Measurements from ENCODE around the gene RAPGEF1.

Gene RAPGEF1

DNA sequence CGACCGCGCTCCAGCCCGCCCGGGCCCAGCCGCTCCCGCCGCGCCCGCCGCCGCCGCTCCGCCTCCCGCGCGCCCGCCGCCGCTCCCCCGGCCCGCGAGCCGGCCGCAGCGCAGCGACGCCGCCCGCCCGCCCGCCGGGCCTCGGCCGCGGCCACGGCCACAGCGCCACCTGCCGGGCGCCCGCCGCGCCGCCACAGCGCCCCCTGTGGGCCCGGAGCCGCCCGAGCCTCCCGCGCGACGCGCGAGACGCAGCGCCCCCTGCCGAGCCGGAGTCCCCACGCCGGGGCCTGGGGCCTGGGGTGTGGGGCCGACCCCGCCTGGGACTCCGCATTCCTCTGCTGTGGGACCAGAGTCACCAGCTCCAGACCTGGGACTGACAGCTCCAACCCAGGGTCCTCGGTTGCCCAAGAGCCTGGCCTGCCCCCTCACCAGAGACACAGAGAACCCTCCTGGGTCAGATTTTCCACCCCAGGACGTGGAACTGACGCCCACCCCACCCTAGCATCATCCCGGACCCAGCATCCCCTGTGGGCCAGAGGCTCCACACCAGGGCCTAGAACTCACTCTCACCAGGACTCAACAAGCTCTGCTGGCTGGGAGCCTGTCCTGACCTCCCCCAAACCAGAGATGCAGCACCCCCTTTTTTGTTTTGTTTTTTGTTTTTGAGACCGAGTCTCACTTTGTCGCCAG lies at the start of gene RAPGEF1:
TSS of gene RAPGEF1 (minus strand) at position 118 of the 690 bp plus-strand sequence. CDS start 246 bp downstream, outside the sequence.
- H3K9me3 ChIP-seq (ENCODE audit: insufficient read depth, low read depth, low read length): no peaks in the 10 kb centered on the region
- H3K27me3 ChIP-seq (ENCODE audit: insufficient read depth, low read length): no peaks in the 10 kb centered on the region
- no peak within 1 kb of the TSS for H3K27ac ChIP-seq (ENCODE audit: low read length)
- H3K4me3 ChIP-seq (ENCODE audit: low read length): peak within 1 kb of the TSS; percentile 96
- H3K4me1 ChIP-seq (ENCODE audit: insufficient read depth, low read length): peaks cover 21% of the 10 kb centered on the region
- H3K9ac ChIP-seq (ENCODE audit: low read depth, low read length): peak within 1 kb of the TSS; percentile 77
- no peaks in the 10 kb centered on the region for H3K36me3 ChIP-seq (ENCODE audit: insufficient read depth, low read depth, low read length)

DNA sequence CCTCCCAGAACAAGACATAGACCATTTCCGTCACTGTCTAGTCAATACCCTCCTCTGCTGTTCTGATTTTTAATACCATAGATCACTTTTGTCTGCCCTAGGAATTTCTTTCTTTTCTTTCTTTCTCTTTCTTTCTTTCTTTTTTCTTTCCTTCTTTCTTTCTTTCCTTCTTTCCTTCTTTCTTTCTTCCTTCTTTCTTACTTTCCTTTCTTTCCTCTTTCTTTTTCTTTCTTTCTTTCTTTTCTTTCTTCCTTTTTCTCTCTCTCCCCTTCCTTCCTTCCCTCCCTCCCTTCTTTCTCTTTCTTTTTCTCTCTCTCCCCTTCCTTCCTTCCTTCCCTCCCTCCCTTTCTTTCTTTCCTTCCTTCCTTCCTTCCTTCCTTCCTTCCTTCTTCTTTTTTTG lies 49.0 kb upstream of the RAPGEF1 start:
- Histone ChIP-seq H3K27me3 (ENCODE audit: insufficient read depth, low read length) (no peaks in the 10 kb centered on the region), H3K27ac (ENCODE audit: low read length) (no peak overlapping the region)

GRCh38 chr9:131787838-131788237 lies 48.0 kb upstream of the RAPGEF1 start:
- H3K9me3 ChIP-seq (ENCODE audit: insufficient read depth, low read depth, low read length): peaks cover 5% of the 10 kb centered on the region; the same call in 1 of the 2 replicates
- no peaks in the 10 kb centered on the region for H3K36me3 ChIP-seq (ENCODE audit: insufficient read depth, low read depth, low read length)
- peaks cover 3% of the 10 kb centered on the region; the same call in 1 of the 2 replicates for H3K4me1 ChIP-seq (ENCODE audit: insufficient read depth, low read length)
- no peak overlapping the region for H3K4me3 ChIP-seq (ENCODE audit: low read length)
- H3K27ac ChIP-seq (ENCODE audit: low read length): no peak overlapping the region
- no peak overlapping the region for H3K9ac ChIP-seq (ENCODE audit: low read depth, low read length)
- no peaks in the 10 kb centered on the region for H3K27me3 ChIP-seq (ENCODE audit: insufficient read depth, low read length)

More for the DNA sequence above, 49.0 kb upstream of the RAPGEF1 start:
- Histone ChIP-seq H3K4me3 (ENCODE audit: low read length) (no peak overlapping the region), H3K9me3 (ENCODE audit: insufficient read depth, low read depth, low read length) (peaks cover 5% of the 10 kb centered on the region; the same call in 1 of the 2 replicates), H3K4me1 (ENCODE audit: insufficient read depth, low read length) (peaks cover 3% of the 10 kb centered on the region; the same call in 1 of the 2 replicates), H3K9ac (ENCODE audit: low read depth, low read length) (no peak overlapping the region), H3K36me3 (ENCODE audit: insufficient read depth, low read depth, low read length) (no peaks in the 10 kb centered on the region)

- Histone ChIP-seq H3K9me3 (ENCODE audit: insufficient read depth, low read depth, low read length) (peaks cover 5% of the 10 kb centered on the region; the same call in 1 of the 2 replicates), H3K4me3 (ENCODE audit: low read length) (no peak overlapping the region), H3K4me1 (ENCODE audit: insufficient read depth, low read length) (peaks cover 3% of the 10 kb centered on the region; the same call in 1 of the 2 replicates), H3K27me3 (ENCODE audit: insufficient read depth, low read length) (no peaks in the 10 kb centered on the region), H3K27ac (ENCODE audit: low read length) (no peak overlapping the region), H3K36me3 (ENCODE audit: insufficient read depth, low read depth, low read length) (no peaks in the 10 kb centered on the region), H3K9ac (ENCODE audit: low read depth, low read length) (no peak overlapping the region)
Measured at GRCh38 chr9:131784748-131785501, 45.0 kb upstream of the RAPGEF1 start.

DNA sequence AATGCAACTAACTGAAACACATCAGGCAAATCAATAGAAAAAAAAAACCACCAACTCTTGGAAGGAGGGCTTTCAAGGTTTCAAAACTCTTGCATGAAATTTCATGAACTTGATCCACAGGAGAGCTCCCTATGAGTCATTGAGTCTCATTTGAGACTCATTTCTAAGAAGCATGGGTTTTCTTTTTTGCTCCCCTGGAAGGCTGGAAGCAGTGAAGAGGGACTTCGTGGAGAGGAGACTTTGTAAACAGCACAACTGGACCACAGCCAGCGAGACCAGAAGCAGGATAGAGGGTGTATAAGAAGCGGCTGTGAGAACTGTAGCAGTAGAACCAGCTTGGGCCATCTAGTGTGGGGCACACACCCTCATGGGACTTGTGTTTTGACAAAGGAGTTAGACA lies 41.2 kb upstream of the RAPGEF1 start:
- no peaks in the 10 kb centered on the region for H3K36me3 ChIP-seq (ENCODE audit: insufficient read depth, low read depth, low read length)
- H3K27me3 ChIP-seq (ENCODE audit: insufficient read depth, low read length): no peaks in the 10 kb centered on the region
- no peaks in the 10 kb centered on the region for H3K4me1 ChIP-seq (ENCODE audit: insufficient read depth, low read length)

DNA sequence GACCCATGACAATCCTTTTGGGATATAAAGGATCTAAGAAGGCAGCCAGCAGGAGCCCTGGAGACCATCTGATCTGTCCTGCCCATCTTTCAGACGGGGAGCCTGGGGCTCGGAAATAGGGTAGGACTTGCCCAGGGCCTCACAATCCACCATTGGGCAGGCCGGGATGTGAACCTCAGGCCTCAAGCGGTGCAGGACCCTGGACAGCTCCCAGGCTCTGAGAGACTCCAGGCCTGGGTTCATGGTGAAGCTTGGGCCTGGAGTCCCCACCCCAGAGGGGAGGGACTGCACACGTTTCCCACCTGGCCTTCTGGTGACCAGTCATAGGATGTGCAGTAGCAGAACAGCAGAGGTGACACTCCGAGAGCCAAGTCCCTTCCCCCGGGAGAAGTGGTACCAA lies 36.6 kb upstream of the RAPGEF1 start:
- H3K9ac ChIP-seq (ENCODE audit: low read depth, low read length): no peak overlapping the region
- no peak overlapping the region for H3K4me3 ChIP-seq (ENCODE audit: low read length)
- H3K27ac ChIP-seq (ENCODE audit: low read length): no peak overlapping the region
- H3K36me3 ChIP-seq (ENCODE audit: insufficient read depth, low read depth, low read length): no peaks in the 10 kb centered on the region
- H3K27me3 ChIP-seq (ENCODE audit: insufficient read depth, low read length): no peaks in the 10 kb centered on the region
- no peaks in the 10 kb centered on the region for H3K4me1 ChIP-seq (ENCODE audit: insufficient read depth, low read length)
- H3K9me3 ChIP-seq (ENCODE audit: insufficient read depth, low read depth, low read length): no peaks in the 10 kb centered on the region

More for the DNA sequence above, 41.2 kb upstream of the RAPGEF1 start:
- H3K9ac ChIP-seq (ENCODE audit: low read depth, low read length): no peak overlapping the region
- no peak overlapping the region for H3K4me3 ChIP-seq (ENCODE audit: low read length)
- H3K9me3 ChIP-seq (ENCODE audit: insufficient read depth, low read depth, low read length): no peaks in the 10 kb centered on the region
- H3K27ac ChIP-seq (ENCODE audit: low read length): no peak overlapping the region

GRCh38 chr9:131776036-131776435 lies 36.2 kb upstream of the RAPGEF1 start:
- Histone ChIP-seq H3K4me3 (ENCODE audit: low read length) (no peak overlapping the region), H3K27me3 (ENCODE audit: insufficient read depth, low read length) (no peaks in the 10 kb centered on the region), H3K27ac (ENCODE audit: low read length) (no peak overlapping the region), H3K9me3 (ENCODE audit: insufficient read depth, low read depth, low read length) (no peaks in the 10 kb centered on the region), H3K9ac (ENCODE audit: low read depth, low read length) (no peak overlapping the region), H3K36me3 (ENCODE audit: insufficient read depth, low read depth, low read length) (no peaks in the 10 kb centered on the region), H3K4me1 (ENCODE audit: insufficient read depth, low read length) (no peaks in the 10 kb centered on the region)

- Histone ChIP-seq H3K27ac (ENCODE audit: low read length) (no peak overlapping the region), H3K36me3 (ENCODE audit: insufficient read depth, low read depth, low read length) (no peaks in the 10 kb centered on the region), H3K9ac (ENCODE audit: low read depth, low read length) (no peak overlapping the region), H3K9me3 (ENCODE audit: insufficient read depth, low read depth, low read length) (no peaks in the 10 kb centered on the region), H3K4me1 (ENCODE audit: insufficient read depth, low read length) (no peaks in the 10 kb centered on the region), H3K27me3 (ENCODE audit: insufficient read depth, low read length) (no peaks in the 10 kb centered on the region), H3K4me3 (ENCODE audit: low read length) (no peak overlapping the region)
Measured at GRCh38 chr9:131774636-131775035, 34.8 kb upstream of the RAPGEF1 start.

DNA sequence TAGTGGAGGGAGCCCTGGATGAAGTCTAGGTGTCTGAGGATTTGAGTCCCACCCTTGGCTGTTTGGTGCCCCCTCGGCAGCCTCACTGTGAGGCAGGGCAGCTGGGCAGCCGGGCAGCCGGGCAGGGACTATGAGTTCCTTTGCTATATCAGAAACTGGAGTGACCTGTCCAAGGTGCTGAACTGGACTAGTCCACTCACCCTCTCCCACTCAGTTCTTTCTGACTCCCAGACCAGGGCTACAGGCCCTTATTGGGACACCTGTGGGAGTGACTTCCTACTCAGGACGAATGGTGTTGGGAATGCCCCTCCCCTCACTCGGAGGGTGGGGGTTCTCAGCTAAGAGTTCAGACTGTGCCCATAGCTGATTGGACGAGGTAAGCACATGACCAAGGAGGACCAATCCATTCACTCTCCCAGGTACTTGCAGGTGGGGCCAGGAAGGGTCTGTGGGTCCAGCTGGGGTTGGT lies 34.1 kb upstream of the RAPGEF1 start:
- Histone ChIP-seq H3K9me3 (ENCODE audit: insufficient read depth, low read depth, low read length) (no peaks in the 10 kb centered on the region), H3K36me3 (ENCODE audit: insufficient read depth, low read depth, low read length) (no peaks in the 10 kb centered on the region), H3K9ac (ENCODE audit: low read depth, low read length) (no peak overlapping the region), H3K4me1 (ENCODE audit: insufficient read depth, low read length) (no peaks in the 10 kb centered on the region), H3K4me3 (ENCODE audit: low read length) (no peak overlapping the region), H3K27ac (ENCODE audit: low read length) (no peak overlapping the region), H3K27me3 (ENCODE audit: insufficient read depth, low read length) (no peaks in the 10 kb centered on the region)

DNA sequence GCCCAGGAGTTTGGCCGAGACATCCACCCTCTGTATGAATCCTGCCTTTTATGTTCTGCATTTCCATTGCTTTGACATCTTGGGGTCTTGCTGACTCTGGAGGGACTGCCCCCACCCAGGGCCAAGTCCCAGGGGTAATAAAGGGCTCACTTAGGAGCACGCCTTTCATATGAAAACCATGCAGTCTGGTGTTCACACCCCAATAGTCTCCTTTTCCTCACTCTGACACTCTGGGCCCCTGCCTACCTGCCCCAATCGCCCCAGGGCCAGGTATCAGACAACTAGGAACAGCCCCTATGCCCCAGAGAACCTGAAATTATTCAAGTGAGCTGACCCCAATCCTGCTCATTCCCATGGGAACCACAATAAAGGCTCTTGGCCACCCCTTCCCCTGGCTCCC lies 33.1 kb upstream of the RAPGEF1 start:
- no peak overlapping the region for H3K9ac ChIP-seq (ENCODE audit: low read depth, low read length)

DNA sequence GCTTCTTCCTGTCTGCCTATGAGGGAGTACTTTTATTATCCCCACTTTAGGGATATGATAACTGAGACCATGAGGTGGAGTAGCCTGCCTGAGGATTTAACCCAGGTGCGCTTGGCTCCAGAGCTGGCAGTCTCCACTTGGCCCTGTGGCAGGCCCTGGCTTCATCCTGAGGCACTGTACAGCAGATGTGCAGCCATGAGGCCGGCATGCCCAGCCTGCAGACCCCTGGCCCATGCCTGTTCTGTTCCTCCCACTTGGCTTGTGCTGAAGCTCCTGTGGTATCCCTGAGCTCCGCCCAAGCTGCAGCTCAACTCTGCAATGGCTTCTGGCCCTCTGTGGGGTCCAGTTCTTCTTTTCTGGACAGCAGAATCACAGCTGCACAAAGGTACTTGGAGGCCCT lies 31.8 kb upstream of the RAPGEF1 start:
- H3K27me3 ChIP-seq (ENCODE audit: insufficient read depth, low read length): no peaks in the 10 kb centered on the region

More for the DNA sequence above, 33.1 kb upstream of the RAPGEF1 start:
- no peaks in the 10 kb centered on the region for H3K9me3 ChIP-seq (ENCODE audit: insufficient read depth, low read depth, low read length)
- no peaks in the 10 kb centered on the region for H3K4me1 ChIP-seq (ENCODE audit: insufficient read depth, low read length)
- H3K27ac ChIP-seq (ENCODE audit: low read length): no peak overlapping the region
- no peak overlapping the region for H3K4me3 ChIP-seq (ENCODE audit: low read length)
- no peaks in the 10 kb centered on the region for H3K36me3 ChIP-seq (ENCODE audit: insufficient read depth, low read depth, low read length)
- no peaks in the 10 kb centered on the region for H3K27me3 ChIP-seq (ENCODE audit: insufficient read depth, low read length)

DNA sequence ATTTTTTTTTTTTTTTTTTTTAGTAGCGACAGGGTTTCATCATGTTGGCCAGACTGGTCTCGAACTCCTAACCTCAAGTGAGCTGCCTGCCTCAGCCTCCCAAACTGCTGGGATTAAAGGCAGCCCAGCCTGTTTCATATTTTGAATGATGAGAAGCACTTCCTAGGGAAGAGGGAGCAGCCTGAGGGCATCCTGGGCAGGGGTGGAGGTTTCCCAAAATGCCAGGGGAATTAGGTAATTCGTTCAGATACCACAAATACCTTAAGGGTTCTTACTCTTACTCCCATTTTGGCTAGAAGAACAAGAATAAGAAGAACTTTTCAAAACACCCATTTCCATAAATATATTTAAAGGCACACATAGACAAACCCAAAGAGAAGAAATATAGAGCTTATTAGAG lies 29.5 kb upstream of the RAPGEF1 start:
- no peak overlapping the region for H3K4me3 ChIP-seq (ENCODE audit: low read length)
- no peaks in the 10 kb centered on the region for H3K4me1 ChIP-seq (ENCODE audit: insufficient read depth, low read length)
- no peaks in the 10 kb centered on the region for H3K27me3 ChIP-seq (ENCODE audit: insufficient read depth, low read length)
- H3K9ac ChIP-seq (ENCODE audit: low read depth, low read length): no peak overlapping the region
- H3K9me3 ChIP-seq (ENCODE audit: insufficient read depth, low read depth, low read length): no peaks in the 10 kb centered on the region
- no peaks in the 10 kb centered on the region for H3K36me3 ChIP-seq (ENCODE audit: insufficient read depth, low read depth, low read length)
- H3K27ac ChIP-seq (ENCODE audit: low read length): no peak overlapping the region

More for the DNA sequence above, 31.8 kb upstream of the RAPGEF1 start:
- Histone ChIP-seq H3K9me3 (ENCODE audit: insufficient read depth, low read depth, low read length) (no peaks in the 10 kb centered on the region), H3K4me3 (ENCODE audit: low read length) (no peak overlapping the region), H3K4me1 (ENCODE audit: insufficient read depth, low read length) (no peaks in the 10 kb centered on the region), H3K9ac (ENCODE audit: low read depth, low read length) (no peak overlapping the region), H3K36me3 (ENCODE audit: insufficient read depth, low read depth, low read length) (no peaks in the 10 kb centered on the region), H3K27ac (ENCODE audit: low read length) (no peak overlapping the region)
